T-helper 9 cell (primary cell): Measurements from ENCODE around the gene TOM1.
A peak's percentile ranks its signal among the peaks of the same experiment; 100 is the strongest.

Experiments
- DNase-seq: peaks from one replicate; pipeline ENCODE4 v3.0.0-alpha.2; 2020
- total RNA-seq, 2 donors: gene quantifications; one replicate each; lab custom pipeline; 2026; lab: John Stamatoyannopoulos, UW

TOM1 gene
- total RNA-seq = 58.8 to 98.9 reads per million in 2 donors

DNA sequence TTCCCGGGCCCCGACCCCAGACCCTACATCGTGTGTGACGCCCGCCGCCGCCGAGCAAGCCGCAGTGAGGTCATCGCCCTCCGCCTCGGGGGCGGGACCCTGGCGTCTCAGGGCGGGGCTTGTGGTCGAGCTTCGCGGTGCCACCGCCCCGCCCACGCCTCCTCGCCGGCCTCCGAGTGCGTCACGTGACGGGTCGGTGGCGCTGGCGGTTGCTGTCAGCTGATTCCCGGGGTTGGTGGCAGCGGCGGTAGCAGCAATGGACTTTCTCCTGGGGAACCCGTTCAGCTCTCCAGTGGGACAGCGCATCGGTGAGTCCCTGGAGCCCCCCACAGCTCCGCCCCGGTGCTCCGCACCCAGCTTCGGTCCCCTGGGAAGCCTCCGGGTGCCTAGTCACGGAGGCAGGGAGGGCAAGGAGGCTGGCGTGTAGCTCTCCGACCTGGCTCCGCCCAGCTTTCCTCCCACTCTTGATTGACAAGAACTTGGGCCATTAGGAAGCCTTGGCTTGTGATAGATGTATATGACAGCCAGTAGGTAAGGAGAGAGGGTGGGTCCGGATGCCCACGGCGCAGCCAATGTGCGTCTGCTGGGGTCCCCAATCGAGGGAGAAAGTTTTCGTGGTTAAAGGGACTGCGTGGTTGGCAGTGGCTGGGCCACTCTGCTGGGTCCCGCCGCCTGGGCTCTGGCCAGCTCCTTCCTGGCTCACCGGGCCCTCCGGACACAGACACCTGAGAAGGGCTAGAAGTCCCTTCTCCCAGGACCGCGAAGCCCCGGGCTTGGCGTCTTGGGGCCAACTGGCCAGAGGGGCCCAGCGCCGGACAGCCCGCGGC is at the start of gene TOM1:
TSS of gene TOM1 (plus strand) at position 222 of the 827 bp plus-strand sequence. CDS start at position 257, 35 bp downstream.
- DNase-seq = peak; percentile 99

DNA sequence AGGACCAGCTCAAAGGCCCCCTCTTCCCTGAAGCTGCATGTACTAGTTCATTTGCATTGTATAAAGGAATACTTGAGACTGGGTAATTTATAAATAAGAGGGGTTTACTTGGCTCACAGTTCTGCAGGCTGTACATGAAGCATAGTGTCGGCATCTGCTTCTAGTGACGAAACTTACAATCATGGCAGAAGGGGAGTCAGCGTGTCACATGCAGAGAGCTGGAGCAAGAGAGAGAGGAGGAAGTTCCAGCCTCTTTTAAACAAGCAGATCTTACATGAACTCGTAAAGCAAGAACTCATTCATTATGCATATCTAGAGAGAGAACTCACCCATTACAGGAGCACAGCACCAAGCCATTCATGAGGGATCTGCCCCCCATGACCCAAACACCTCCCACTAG is 49.5 kb upstream of the TOM1 start:
- no peak for DNase-seq

DNA sequence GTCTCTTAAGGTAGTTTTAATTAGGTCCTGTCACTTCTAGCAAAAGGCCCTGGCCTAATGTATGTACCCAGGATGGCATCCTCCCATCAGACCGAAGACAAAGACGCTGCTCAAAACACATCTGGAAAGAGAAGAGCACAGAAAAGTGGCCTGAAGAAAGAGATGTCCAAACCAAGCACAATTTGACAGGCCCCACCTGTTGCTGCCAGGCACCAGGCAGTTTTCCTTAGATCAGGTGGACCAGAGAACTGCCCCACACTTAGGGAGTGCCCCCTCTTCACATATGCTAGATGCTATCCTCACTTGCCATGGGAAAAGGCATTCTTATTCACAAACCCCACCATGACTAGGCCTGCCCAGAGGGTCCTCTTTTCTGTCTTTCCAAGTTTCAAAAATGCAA is 45.7 kb upstream of the TOM1 start:
- no peak for DNase-seq

DNA sequence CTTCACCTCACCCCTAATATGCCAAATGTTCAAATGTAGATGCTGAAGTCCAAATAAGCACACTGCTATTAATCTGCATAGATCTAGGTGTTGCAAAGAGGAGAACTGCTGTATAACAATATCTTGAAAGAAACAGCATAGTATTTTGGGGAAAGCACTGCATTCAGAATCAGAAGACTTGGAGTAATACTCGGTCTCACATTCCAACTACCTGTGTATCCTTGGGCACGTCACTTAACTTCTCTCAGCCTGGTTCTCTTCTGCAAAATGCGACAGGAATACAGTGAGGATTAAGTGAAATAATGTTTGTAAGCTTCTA is 42.7 kb upstream of the TOM1 start:
- DNase-seq = no peak

DNA sequence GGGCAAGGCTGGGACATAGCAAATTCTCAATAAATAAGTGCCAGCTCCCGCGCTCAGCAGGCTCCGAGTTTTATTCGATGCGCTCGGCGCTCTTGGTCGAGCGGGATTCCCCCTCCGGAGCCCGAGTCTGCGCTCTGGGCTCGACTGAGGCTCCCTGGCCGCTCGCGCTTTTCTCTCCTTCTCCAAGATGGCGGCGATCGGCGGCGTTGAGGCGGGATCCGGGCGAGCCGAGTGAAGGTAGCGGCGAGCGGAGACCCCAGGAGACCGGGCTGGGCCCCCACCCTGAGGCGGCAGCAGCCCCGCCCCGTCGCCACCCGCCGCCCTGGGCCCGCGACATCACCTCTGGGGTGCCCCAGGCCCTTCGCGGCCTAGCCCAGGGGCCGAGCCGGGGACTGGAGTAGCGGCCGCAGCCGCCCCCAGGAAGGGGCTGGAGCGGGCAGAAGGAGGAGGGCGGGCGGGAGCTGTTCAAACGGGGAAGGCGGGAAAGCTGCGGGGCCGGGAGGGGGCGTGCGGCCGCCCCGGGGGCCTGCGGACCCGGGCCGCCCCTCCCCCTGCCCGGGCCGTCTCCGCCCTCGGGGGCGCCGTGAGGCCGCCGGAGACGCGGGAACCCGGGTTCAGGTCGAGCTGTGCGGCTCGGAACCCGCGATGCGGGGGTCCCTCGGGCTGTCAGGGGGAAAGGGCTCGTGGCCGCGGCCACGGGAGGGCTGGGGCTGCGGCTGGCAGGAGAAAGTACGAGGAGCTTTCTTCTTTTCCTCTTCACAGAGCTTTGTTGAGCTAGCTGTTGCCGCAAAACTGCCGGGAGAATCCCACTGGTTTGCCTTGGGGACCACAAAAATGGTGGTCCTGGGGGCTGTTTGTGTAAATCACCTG is 42.1 kb upstream of the TOM1 start, which contains the start of gene HMGXB4:
TSS of gene HMGXB4 (plus strand) at position 173 of the 870 bp plus-strand sequence. CDS start 4,898 bp downstream, outside the sequence.
- peak; percentile 77 for DNase-seq

DNA sequence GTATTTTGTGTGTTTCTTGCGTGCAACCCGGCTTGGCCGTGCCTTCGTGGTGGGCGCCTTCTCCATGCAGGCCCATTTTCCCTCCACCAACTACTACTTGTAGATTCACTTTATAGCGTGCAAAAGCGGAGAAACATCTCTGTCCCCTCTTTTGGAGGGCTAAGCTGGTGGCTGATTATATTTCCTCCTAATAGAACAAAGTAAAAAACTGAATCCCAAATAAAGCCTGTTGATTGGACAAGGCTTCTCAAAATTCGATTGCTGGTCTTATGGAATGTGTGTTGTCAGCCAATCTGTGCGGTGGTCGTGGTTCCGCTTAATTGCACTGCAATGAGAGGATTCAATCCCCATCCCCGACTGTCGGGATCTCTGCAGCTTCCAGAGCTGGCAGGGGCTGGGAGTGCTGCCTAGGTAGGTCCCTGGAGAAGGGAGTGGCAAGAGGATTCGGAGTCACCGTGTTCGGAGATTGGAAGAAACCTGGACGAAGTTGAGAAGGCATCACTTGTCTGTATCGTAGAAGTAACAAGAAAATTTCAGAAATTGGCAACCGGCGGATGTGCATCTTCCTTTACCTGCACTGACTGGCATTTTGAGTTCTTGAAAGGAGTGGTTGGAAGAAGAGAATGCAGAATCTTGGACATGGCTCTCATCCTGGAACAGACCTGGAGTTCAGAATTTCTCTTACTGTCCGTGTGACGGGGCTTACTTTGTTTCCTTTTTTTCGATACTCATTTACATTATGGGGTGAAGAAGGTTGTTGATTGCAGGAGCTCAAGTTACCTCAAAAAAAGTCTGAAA is 41.3 kb upstream of the TOM1 start:
- no peak for DNase-seq

DNA sequence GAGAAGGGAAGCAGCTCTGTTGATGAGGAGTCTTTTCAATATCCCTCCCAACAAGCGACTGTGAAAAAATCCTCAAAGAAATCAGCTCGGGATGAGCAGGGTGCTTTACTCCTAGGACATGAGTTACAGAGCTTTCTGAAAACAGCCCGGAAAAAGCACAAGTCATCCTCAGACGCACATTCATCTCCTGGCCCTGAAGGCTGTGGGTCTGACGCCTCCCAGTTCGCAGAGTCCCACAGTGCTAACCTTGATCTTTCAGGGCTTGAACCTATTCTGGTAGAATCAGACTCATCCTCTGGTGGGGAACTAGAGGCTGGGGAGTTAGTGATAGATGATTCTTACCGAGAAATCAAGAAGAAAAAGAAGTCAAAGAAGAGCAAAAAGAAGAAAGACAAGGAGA is 34.7 kb upstream of the TOM1 start:
- no peak for DNase-seq

DNA sequence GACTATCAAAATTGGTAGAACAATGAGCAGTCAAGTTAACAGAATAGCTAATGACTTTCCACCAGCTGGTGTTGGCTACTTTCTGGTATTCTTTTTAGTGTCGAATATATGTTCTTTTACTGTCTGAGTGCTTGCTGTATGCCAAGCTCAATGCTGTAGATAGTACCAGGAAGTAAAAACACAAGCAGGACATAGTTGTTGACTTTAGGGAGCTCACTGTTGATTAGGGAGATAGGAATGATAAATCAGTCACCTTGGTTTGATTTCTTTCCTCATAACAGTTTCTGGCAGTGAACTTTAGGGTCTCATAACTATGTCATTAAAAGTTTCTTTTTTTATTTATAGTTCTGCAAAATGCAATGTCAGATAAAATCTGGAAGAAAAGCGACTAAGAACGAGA is 33.4 kb upstream of the TOM1 start:
- DNase-seq = no peak

DNA sequence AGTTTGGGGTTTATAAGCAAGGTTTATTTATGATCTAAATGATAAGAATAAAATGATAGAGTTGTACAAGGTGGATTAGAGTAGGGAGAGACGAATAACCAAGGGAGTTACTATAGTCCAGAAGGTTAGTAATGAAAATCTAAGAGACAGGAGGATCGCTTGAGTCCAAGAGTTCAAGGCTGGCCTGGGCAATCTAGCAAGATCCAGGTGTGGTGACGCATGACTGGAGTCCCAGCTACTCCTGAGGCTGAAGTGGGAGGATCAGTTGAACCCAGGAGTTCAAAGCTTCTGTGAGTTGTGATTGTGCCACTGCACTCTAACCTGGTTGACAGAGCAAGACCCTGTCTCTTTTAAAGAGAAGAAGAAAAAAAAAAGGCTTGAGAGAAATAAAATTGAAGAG is 30.1 kb upstream of the TOM1 start:
- no peak for DNase-seq

DNA sequence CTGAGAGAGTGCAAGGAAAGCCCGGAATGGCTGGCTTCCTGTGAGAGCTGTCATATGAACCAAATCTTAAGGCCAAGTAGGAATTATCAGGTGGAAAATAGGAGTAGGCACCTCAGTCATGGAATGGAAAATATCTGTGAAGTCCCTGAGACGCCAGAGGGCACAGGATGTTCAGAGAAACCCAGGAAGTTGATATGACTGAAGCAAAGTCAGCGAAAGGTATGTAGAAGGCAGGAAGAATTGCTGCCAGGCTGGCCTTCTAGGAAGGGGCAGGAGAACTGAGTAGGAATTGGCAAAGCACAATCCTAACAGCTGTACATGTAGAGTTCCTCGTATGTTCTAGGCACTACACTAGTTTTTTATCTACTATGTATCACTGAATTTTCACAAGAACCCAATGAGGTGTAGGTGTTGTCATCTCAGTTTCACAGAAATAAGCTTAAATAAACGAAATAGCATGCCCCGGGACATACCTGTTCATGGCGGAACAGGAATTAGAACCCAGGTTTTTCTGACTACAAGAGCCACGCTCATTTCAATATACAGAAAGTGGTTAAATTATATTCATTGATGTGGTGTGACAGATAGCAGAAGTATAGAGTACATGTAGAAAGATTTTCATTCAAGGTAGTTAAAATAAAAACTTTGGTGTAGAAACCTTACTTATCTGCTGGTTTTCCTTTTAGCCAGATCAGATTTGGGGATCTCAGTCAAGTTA is 25.4 kb upstream of the TOM1 start:
- DNase-seq = no peak

DNA sequence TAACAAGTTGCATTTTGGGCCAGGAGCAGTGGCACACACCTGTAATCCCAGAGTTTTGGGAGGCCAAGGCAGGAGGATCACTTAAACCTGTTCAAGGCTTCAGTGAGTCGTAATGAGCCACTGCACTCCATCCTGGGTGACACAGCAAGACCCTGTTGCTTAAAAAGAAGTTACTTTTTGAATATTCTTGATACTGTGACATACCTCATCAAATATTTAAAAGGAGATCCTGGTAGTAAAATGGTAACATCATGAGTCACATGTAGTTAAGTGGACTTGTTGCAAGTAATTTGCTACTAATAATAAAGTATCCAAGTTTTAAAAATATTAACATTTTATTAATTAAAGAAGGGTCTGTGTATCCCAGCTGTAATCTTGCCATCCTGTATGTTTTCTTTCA is 24.1 kb upstream of the TOM1 start:
- DNase-seq = no peak

DNA sequence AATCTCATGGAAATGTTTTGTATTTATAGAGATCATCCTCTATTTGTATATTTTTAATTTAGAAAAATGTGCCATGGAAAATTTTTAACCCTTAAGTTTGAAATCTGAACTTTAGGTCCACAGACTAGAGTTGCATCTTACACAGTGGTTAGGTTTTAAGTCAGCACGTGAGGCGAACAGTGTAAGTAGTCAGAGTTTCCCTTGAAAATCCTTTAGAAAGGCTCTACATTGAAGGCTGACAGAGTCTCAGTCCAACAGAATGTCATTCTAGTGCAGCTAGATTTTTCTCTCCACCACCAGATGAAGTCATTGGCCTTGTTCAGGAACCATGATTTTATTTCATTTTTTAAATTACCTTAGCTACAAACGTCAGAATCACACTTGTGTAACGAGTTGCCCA is 23.7 kb upstream of the TOM1 start:
- no peak for DNase-seq

DNA sequence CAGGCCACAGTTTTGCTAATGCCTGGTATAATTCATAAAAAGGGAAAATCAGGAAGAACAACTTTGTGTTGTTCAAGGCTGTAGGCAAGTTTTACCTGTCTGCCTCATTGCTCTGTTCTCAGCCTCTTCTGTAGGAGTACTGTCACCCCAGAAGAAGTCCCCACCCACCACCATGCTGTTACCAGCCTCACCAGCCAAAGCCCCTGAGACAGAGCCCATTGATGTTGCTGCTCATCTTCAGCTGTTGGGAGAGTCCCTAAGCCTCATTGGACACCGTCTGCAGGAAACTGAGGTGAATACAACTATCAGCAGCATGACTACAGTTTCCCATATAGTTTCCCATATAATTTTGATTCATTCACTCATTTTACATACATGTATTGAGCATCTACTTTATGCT is 11.6 kb upstream of the TOM1 start:
- no peak for DNase-seq

DNA sequence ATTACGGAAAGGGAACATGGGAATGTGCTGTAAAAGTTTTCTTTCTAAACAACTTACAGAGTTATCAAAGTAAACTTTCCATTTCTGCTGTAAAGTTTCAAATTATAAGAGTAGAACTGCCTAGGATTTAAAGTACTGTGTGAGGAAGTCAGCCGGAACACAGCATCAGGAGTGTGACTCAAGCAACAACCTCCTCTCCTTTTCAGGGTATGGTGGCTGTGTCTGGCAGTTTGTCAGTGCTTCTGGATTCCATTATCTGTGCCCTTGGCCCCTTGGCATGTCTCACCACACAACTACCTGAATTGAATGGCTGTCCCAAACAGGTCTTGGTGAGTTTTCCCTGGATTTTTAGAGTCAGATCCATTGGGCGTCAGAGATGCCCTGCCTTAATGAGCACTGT is 6.9 kb upstream of the TOM1 start:
- no peak for DNase-seq

DNA sequence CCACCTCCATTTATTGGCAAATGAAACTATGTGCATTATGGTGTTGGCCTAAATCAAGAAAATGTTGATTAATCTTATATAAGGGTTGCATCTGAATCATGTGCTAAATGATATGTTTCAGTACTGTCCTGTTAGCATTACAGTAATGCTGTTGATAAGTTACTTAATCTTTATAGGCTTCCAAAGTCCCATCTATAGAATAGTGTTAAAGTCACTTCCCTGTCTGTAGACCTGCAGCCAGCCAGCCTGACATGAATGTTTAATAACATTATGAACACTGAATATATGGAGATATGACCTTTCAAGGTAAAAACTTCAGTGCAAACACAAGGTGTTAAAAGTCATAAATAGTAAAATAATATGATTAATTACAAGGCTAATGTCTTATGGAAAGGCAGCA is 3.6 kb upstream of the TOM1 start:
- no peak for DNase-seq

DNA sequence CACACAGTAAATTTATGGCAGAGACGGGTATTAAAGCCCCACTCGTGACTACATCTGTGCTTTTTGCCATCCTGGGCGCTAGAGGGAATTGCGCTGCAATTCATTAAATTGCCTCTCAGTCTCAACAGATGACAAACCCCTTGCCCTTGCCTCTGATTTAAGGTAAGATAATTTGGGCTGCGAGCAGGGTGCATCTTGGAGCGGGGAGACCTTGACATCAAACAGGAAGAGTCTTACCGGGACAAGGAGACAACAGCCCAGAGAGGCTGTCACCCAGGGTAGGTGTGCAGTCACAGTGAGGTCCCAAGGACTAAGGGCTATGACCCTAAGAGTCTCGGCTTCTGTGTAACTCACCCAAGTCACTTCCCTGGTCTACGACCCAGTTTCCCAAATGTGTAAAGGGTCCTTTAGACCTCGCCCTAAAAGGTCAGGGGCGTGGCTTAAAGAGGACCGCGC is 449 bp upstream of the TOM1 start:
- no peak for DNase-seq

DNA sequence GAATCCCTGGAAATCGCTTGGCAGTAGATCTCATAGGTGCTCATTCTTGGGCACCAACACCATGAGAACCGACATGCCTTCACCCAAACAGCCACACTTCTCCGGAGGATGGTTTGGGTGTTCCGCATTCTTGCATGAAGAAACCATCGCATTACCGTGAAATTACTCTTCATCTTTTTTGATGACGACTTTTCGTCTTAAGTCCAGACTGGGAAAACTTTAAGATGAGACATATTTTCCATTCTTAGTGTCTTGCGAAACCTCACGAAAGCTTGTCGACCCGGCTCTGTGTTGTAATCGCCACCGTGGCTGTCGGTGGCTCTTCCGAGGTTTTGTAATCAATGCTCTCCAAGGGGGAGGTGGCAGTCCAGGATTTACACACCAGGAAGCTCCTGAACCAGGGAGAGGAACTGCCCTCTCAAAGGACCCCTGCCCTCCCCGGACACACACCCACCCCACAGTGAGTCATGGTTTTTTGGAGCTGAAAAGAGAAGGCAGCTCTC is 1.7 kb downstream of the TOM1 start:
- DNase-seq = no peak

DNA sequence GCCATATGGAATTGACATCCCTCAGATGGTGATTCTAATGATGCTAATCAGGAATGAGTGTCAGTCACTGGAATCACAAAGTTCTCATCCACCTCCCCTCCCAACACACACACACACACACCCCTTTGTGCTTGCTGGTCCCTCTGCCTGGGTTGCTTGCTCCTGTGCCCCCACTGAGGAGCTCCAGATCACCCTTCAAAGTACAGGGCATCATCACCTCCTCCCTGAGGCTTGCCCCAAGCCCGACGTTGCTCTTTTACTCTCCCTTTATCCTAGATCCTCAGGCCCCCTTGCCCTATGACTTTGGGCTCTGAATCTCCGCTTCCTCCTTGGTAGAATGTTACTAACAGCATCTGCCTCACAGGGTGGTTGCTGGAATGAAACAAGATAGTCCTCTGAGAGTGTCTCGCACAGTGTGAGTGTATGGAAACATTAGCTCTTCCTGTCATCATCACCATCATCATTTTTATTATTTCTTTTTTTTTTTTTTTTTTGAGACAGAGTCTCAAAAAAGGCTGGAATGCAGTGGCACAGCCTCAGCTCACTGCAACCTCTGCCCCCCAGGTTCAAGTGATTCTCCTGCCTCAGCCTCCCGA is 3.4 kb downstream of the TOM1 start:
- no peak for DNase-seq

DNA sequence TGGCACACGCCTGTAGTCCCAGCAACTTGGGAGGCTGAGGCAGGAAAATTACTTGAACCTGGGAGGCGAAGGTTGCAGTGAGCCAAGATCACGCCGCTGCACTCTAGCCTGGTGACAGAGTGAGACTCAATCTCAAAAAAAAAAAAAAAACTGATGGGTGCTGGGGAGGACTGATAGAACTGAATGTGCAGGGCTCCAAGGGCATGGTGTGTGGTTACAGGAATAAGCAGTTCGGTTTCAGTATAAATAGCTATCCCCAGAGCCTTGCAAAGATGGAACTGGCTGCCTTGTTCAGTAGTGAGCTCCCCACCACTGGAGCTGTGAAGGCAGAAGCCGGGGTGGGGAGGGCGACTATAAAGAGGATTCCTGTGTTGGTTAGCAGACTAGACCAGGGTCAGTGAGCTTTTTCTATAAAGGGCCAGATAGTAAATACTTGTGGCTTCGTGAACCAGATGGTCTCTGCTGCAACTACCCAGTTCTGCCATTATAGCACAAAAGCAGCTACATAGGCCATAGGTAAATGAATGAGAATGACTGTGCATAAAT is 5.9 kb downstream of the TOM1 start:
- no peak for DNase-seq

DNA sequence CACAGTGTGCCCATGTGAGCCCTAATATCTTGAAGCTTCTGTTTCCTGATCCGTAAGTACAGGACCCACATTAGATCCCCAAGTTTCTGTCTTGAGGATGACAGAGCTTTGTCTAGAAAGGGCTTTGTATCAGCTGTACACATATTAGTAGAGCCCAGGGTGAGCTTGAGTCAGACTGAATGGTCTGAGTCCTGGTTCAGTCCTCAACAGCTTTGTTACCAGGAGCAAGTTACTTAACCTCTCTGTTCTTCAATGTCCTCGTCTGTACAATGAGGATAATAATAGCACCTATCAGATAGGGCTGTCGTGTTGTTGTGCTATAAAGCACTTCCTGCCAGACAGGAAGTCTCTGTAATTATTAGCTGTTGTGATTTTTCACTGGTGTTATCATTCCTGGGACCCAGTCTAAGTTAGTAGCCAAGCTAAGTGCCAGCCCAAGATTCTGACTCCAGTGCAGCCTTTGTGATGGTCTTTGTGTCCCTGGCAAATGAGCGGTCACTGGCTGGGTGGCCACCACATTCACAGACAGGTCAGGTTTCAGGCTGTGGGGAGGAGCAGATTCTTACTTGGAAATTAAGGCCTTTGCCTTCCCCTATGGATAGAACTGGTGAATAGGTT is 6.8 kb downstream of the TOM1 start:
- DNase-seq = no peak

DNA sequence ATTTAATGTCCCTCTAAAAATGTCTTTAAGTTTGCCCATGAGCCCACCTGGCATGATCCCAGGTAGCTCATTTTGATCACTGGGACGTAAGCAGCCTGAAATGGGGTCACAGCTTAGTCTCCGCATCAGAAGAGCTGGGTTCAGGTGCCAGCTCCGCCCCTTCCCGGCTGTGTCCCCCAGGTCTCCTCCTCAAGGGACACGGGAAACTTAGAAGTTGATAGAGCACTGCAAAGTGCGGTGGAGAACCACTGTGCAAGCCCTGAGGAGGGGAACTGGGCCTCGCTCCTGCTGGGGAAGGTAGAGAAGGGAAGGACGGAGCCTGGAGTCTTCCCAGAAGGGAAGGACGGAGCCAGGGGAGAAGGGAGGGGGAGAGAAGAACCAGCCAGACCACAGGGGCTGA is 7.7 kb downstream of the TOM1 start:
- no peak for DNase-seq
